Measurements from ENCODE around the gene MYH9.
"Not testable (repeated sequence)": the region's sequence is repeated elsewhere in the genome, so short reads cannot be mapped to it uniquely, and the experiment has no call there.

Gene MYH9

GRCh38 chr22:36257948-36258670 lies 129.7 kb downstream of the MYH9 start:
- Mint-ChIP-seq H3K36me3 (ENCODE audit: insufficient read depth) (peaks cover 43% of the 10 kb centered on the region), H3K4me1 (peaks cover 54% of the 10 kb centered on the region)
- ATAC-seq (replicated peaks; ENCODE audit: extremely low read depth, poor library complexity, severe bottlenecking) = peak; percentile 8

DNA sequence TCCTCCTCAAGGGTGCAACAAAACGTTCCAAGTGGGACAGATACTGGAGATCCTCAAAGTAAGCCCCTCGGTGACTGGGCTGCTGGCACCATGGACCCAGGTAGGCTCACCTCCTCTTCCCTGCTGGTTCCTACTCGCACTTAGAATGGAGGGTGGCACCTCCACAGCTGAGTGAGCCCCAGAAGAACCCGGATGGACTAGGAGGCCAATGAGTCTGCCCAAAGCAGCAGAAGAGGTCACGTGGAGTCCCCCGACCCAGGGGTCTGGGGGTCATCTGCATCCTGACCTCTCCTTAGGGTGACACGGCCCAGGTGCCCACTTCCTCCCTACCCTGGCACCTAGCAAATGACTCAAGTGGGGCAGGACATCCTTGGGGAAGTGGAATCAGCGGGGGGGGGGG lies 130.5 kb downstream of the MYH9 start:
- H3K4me3 Mint-ChIP-seq = no peak overlapping the region
- peak overlapping the region; percentile 53 for H3K27ac Mint-ChIP-seq (ENCODE audit: low read depth)
- no peaks in the 10 kb centered on the region for H3K27me3 Mint-ChIP-seq
- peaks cover 61% of the 10 kb centered on the region for H3K4me1 Mint-ChIP-seq
- ATAC-seq (replicated peaks; ENCODE audit: extremely low read depth, poor library complexity, severe bottlenecking) (no peak), DNase-seq (ENCODE audit: low spot score in 2 of 2) (no peak)
- no peaks in the 10 kb centered on the region for H3K9me3 Mint-ChIP-seq
- H3K36me3 Mint-ChIP-seq (ENCODE audit: insufficient read depth) = peaks cover 43% of the 10 kb centered on the region

More at GRCh38 chr22:36257948-36258670, 129.7 kb downstream of the MYH9 start:
- no peak for DNase-seq (ENCODE audit: low spot score in 2 of 2)
- Mint-ChIP-seq H3K9me3 (no peaks in the 10 kb centered on the region), H3K27me3 (no peaks in the 10 kb centered on the region), H3K27ac (ENCODE audit: low read depth) (peak overlapping the region; percentile 95), H3K4me3 (peak overlapping the region; percentile 58)

GRCh38 chr22:36256478-36256877 lies 131.3 kb downstream of the MYH9 start:
- Mint-ChIP-seq H3K27ac (ENCODE audit: low read depth) (peak overlapping the region; percentile 87), H3K4me1 (peaks cover 66% of the 10 kb centered on the region), H3K27me3 (no peaks in the 10 kb centered on the region), H3K9me3 (no peaks in the 10 kb centered on the region), H3K4me3 (peak overlapping the region; percentile 27), H3K36me3 (ENCODE audit: insufficient read depth) (peaks cover 42% of the 10 kb centered on the region)
- ATAC-seq (replicated peaks; ENCODE audit: extremely low read depth, poor library complexity, severe bottlenecking) (no peak), DNase-seq (ENCODE audit: low spot score in 2 of 2) (no peak)

DNA sequence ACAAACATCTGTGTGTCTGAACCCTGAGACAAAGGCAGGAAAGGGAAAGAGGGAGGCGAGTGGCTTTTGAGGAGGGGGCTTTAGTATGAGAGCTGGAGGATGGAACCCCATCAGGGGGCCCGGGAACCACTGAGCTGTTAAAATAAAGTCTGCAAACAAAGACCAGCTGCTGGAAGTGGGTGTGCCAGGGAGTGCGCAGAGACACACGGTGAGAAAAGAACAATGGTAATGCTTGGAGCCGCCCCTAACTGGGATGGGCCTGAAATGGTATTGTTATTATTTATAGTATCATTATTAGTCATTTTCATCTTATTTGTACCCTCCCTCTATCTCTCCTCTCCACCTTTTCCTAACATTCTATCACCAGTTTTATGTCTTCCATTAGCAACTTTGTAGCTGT lies 132.2 kb downstream of the MYH9 start:
- DNase-seq (ENCODE audit: low spot score in 2 of 2); ATAC-seq (replicated peaks; ENCODE audit: extremely low read depth, poor library complexity, severe bottlenecking); H3K27me3 Mint-ChIP-seq; H3K9me3 Mint-ChIP-seq: not testable (repeated sequence)
- H3K36me3 Mint-ChIP-seq (ENCODE audit: insufficient read depth) = peaks cover 35% of the 10 kb centered on the region
- H3K4me1 Mint-ChIP-seq = peaks cover 68% of the 10 kb centered on the region
- peak overlapping the region; percentile 27 for H3K4me3 Mint-ChIP-seq
- H3K27ac Mint-ChIP-seq (ENCODE audit: low read depth) = peak overlapping the region; percentile 87

DNA sequence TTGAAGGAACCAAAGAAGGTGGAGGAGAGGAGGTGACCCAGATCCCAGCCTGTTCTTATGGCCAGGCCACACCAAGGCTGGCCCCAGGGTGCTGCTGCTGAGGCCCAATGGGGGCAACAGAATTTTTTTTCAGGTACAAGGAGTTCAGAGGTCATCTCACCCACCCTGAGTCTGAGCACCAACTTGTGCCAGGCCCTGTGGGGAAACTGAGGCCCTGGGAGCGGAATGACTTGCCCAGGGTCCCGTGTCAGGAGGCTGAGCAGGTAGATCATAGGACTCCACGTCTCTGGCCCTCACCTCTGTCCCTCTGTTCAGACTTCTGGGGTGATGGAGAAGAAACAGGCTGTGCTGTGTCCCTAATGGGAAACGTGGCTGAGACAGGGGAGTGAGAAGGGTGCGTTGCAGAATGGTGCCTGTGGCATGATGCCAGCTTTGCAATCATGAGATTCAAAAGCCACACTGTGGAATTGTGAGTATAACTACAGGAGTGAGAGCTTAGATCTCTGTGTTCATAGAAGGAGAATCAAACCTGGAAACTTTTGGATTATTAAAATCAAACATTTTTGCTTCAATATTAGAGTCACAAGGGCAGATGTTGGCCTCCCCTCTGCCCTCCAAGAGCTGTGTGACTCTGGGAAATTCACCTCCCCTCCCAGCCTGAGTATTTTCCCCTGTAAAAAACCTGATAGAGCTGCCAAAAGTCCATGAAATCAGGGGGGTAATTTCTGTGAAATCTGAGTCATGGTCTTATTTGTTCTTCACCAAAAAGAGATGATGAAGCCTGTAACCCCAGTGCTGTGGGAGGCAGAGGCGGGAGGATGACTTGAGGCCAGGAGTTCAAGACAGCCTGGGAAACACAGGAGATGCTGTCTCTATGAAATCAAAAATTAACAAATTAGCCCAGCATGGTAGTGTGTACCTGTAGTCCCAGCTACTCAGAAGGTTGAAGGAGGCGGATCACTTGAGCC lies 134.0 kb downstream of the MYH9 start:
- DNase-seq (ENCODE audit: low spot score in 2 of 2) (no peak), ATAC-seq (replicated peaks; ENCODE audit: extremely low read depth, poor library complexity, severe bottlenecking) (no peak)
- Mint-ChIP-seq H3K4me1 (peaks cover 62% of the 10 kb centered on the region), H3K27ac (ENCODE audit: low read depth) (peak overlapping the region; percentile 93), H3K4me3 (peak overlapping the region; percentile 93), H3K36me3 (ENCODE audit: insufficient read depth) (peaks cover 26% of the 10 kb centered on the region), H3K27me3 (no peaks in the 10 kb centered on the region), H3K9me3 (no peaks in the 10 kb centered on the region)

- ATAC-seq (replicated peaks; ENCODE audit: extremely low read depth, poor library complexity, severe bottlenecking) (peak; percentile 93), DNase-seq (ENCODE audit: low spot score in 2 of 2) (peak in 1 of 2 donors; percentile 35)
- H3K4me3 Mint-ChIP-seq = peak within 1 kb of the TSS; percentile 93
- H3K36me3 Mint-ChIP-seq (ENCODE audit: insufficient read depth) = peaks cover 21% of the 10 kb centered on the region
- no peaks in the 10 kb centered on the region for H3K27me3 Mint-ChIP-seq
- peak within 1 kb of the TSS; percentile 93 for H3K27ac Mint-ChIP-seq (ENCODE audit: low read depth)
- no peaks in the 10 kb centered on the region for H3K9me3 Mint-ChIP-seq
- peaks cover 54% of the 10 kb centered on the region for H3K4me1 Mint-ChIP-seq
Observed at GRCh38 chr22:36252754-36253522, 134.8 kb downstream of the MYH9 start, which contains the start of gene APOL1. Gene APOL1 (plus strand): TSS chr22:36253133. CDS start chr22:36254956, 1,823 bp downstream.

DNA sequence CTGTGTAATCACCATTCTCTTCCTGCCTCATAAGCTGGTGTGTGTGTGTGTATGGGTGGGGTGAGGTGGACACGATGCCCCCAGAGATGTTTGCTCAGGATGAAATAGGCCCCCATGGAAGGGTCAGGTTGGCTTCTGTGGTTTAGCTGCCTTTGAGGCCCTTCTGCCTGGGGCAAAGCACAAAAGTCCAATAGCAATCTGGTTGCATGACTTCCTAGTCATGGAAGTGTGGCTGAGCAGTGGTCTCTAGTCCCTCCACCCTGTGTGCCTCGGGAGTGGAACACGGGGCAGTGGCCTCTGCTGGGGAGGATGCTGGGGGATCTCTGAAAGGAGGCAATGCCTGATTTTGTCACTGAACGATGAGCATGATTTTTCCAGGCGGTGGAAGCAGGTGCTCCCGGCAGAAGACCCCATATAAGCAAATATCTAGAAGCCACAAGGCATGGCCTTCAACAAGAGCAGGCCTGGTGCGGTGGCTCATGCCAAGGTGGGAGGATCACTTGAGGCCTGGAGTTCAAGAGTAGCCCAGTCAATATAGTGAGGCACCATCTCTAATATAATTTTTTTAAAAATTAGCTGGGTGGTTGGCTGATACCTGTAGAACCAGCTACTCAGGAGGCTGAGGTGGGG lies 135.7 kb downstream of the MYH9 start:
- H3K27ac Mint-ChIP-seq (ENCODE audit: low read depth) = peak overlapping the region; percentile 93
- peaks cover 16% of the 10 kb centered on the region for H3K36me3 Mint-ChIP-seq (ENCODE audit: insufficient read depth)
- DNase-seq (ENCODE audit: low spot score in 2 of 2); H3K9me3 Mint-ChIP-seq; ATAC-seq (replicated peaks; ENCODE audit: extremely low read depth, poor library complexity, severe bottlenecking); H3K27me3 Mint-ChIP-seq: not testable (repeated sequence)
- peak overlapping the region; percentile 93 for H3K4me3 Mint-ChIP-seq
- peaks cover 50% of the 10 kb centered on the region for H3K4me1 Mint-ChIP-seq

GRCh38 chr22:36250292-36250960 lies 137.3 kb downstream of the MYH9 start:
- not testable (repeated sequence) for H3K4me3 Mint-ChIP-seq; ATAC-seq (replicated peaks; ENCODE audit: extremely low read depth, poor library complexity, severe bottlenecking); H3K27ac Mint-ChIP-seq (ENCODE audit: low read depth); H3K36me3 Mint-ChIP-seq (ENCODE audit: insufficient read depth); DNase-seq (ENCODE audit: low spot score in 2 of 2); H3K9me3 Mint-ChIP-seq; H3K27me3 Mint-ChIP-seq
- peaks cover 33% of the 10 kb centered on the region for H3K4me1 Mint-ChIP-seq

DNA sequence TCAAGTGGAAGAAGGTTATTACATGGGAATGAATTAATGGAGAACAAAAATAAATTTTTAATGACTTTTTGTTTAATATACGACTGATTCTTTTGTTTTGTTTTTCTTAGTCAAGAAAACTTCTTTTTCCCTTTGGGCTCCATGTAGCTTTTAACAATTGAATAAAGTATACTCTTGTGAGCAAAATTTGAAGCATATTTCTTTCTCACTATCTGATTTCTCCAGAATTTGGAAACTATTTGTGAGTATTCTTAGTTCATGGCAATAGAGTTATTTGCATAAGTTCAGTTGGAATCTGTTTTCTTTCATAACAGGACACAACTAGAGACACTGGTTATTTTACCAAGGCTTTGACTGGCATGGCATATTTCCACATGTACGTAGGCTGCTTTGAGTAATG lies 138.6 kb downstream of the MYH9 start:
- H3K27me3 Mint-ChIP-seq = no peaks in the 10 kb centered on the region
- ATAC-seq (replicated peaks; ENCODE audit: extremely low read depth, poor library complexity, severe bottlenecking) = no peak
- H3K36me3 Mint-ChIP-seq (ENCODE audit: insufficient read depth) = peaks cover 8% of the 10 kb centered on the region
- H3K4me3 Mint-ChIP-seq = no peak overlapping the region
- H3K4me1 Mint-ChIP-seq = peaks cover 24% of the 10 kb centered on the region
- H3K9me3 Mint-ChIP-seq = no peaks in the 10 kb centered on the region
- no peak for DNase-seq (ENCODE audit: low spot score in 2 of 2)
- H3K27ac Mint-ChIP-seq (ENCODE audit: low read depth) = no peak overlapping the region

DNA sequence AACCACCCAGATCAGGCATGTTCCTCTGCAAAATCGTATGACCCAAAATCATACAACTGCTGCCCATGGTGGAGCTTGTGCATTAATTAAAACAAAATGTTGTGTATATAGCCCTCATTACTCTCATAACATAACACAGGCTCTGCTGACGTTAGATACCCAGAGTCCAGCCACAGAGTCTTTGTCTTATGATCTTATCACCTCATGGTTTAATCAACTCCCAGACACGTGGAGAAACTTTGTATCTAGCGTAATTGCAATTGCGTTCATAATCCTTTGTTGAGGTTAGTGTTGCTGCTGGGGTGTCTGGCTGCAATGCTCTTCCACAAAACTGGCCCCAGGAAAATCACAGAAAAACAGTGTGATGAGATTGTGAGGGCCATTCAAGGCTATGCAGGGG lies 139.8 kb downstream of the MYH9 start:
- Mint-ChIP-seq H3K36me3 (ENCODE audit: insufficient read depth) (peaks cover 5% of the 10 kb centered on the region), H3K9me3 (no peaks in the 10 kb centered on the region), H3K4me3 (no peak overlapping the region), H3K27me3 (no peaks in the 10 kb centered on the region), H3K4me1 (peaks cover 12% of the 10 kb centered on the region), H3K27ac (ENCODE audit: low read depth) (no peak overlapping the region)
- ATAC-seq (replicated peaks; ENCODE audit: extremely low read depth, poor library complexity, severe bottlenecking) (no peak), DNase-seq (ENCODE audit: low spot score in 2 of 2) (no peak)

DNA sequence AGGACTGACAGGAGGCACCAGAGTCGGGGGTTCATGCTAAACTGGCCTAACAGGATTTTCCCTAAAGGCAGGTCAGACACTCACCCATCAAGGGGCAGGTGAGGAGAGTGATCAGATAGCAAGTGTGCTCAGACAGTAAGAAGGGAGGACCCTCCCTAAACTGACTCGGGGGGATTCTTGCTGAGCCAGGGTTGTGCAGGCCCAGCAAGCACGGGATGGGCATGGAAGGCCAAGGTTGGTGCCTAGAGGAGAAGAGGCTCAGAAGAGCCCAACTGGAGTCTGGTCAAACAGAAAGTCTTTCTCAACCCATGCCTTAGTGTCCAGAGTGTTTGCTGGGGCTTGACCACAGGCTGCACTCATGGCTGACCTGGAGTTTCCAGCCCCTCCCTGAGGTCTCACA lies 141.0 kb downstream of the MYH9 start:
- no peak for DNase-seq (ENCODE audit: low spot score in 2 of 2)
- Mint-ChIP-seq H3K9me3 (no peaks in the 10 kb centered on the region), H3K36me3 (ENCODE audit: insufficient read depth) (peaks cover 5% of the 10 kb centered on the region)

More for the DNA sequence above, 141.0 kb downstream of the MYH9 start:
- H3K27me3 Mint-ChIP-seq = no peaks in the 10 kb centered on the region
- ATAC-seq (replicated peaks; ENCODE audit: extremely low read depth, poor library complexity, severe bottlenecking) = no peak
- no peak overlapping the region for H3K4me3 Mint-ChIP-seq
- peaks cover 5% of the 10 kb centered on the region for H3K4me1 Mint-ChIP-seq
- H3K27ac Mint-ChIP-seq (ENCODE audit: low read depth) = no peak overlapping the region
